HCT116 (cell line): ENCODE data around the gene ABTB2.

Experiments used
- EZH2 ChIP-seq: fragments of 200-600 bp; sonication (generic); IDR thresholded peaks from 2 replicates; pipeline ENCODE4 v1.6.1; 2017; ENCODE audit warnings: antibody characterized with exemption, mixed run types
- FOSL1 ChIP-seq: IDR thresholded peaks from 2 replicates; pipeline ENCODE4 v1.6.1; 2012; ENCODE audit warnings: low read depth
- MAX ChIP-seq: IDR thresholded peaks from 2 replicates; pipeline ENCODE4 v1.6.1; 2012
- POLR2AphosphoS5 ChIP-seq: IDR thresholded peaks from 2 replicates; pipeline ENCODE4 v1.6.1; 2011; ENCODE audit warnings: mild to moderate bottlenecking, low read depth, low read length, moderate library complexity
- RAD21 ChIP-seq: IDR thresholded peaks from 2 replicates; pipeline ENCODE4 v1.6.1; 2012; ENCODE audit warnings: low read depth, mild to moderate bottlenecking
- YY1 ChIP-seq: IDR thresholded peaks from 2 replicates; pipeline ENCODE4 v1.6.1; 2011; ENCODE audit warnings: low read length, low read depth, moderate library complexity, mild to moderate bottlenecking; ENCODE audit not compliant: insufficient replicate concordance; ENCODE audit errors: extremely low read depth
- ZNF274 ChIP-seq: fragments of 200-500 bp; sonication (Bioruptor generic); IDR thresholded peaks from 2 replicates; pipeline ENCODE4 v1.6.1; 2014; ENCODE audit warnings: mild to moderate bottlenecking, low read depth, low read length, inconsistent platforms

- TF ChIP-seq EZH2: no peak
- no peak for TF ChIP-seq RAD21
- TF ChIP-seq MAX: no peak
- no peak for TF ChIP-seq ZNF274
- no peak for TF ChIP-seq FOSL1
- TF ChIP-seq YY1: no peak
- TF ChIP-seq POLR2AphosphoS5: no peak
These were observed 101.2 kb downstream of the ABTB2 start for GRCh38 chr11:34256626-34257025.
